Spleen (tissue), 13 donors: Measurements from ENCODE around the gene GPR152. TPM values are rescaled to one million over a fixed set of nuclear protein-coding genes. Genes with fewer than 3 reads are reported as not detected.

Source experiments
- DNase-seq: peaks from one replicate; pipeline ENCODE4 v3.0.0-alpha.2; 2020
- H3K27ac ChIP-seq, 8 donors: fragments of 200-600 bp; sonication (generic) in 7 of 8; 1 replicate in 4 of 8; 2 replicates in 4 of 8; pipeline versions ENCODE4 v1.5.0 to v1.8.0; 2016 to 2021; ENCODE audit warnings: inconsistent platforms in 4 of 8, mild to moderate bottlenecking in 4 of 8, moderate library complexity in 1 of 8
- H3K27me3 ChIP-seq, 7 donors: fragments of 200-600 bp; sonication (generic) in 6 of 7; replicated peaks in 1 of 7; 1 replicate in 4 of 7; 2 replicates in 3 of 7; pipeline versions ENCODE4 v1.5.0 to v1.8.0; 2016 to 2021; ENCODE audit warnings: inconsistent platforms in 3 of 7, mild to moderate bottlenecking in 1 of 7
- H3K36me3 ChIP-seq, 6 donors: fragments of 200-600 bp; sonication (generic) in 5 of 6; 1 replicate in 4 of 6; 2 replicates in 2 of 6; pipeline versions ENCODE4 v1.5.0 to v1.8.0; 2016 to 2021; ENCODE audit warnings: inconsistent platforms in 2 of 6
- H3K4me1 ChIP-seq, 6 donors: fragments of 200-600 bp; sonication (generic) in 5 of 6; 1 replicate in 3 of 6; 2 replicates in 3 of 6; pipeline versions ENCODE4 v1.5.0 to v1.8.0; 2016 to 2021; ENCODE audit warnings: inconsistent platforms in 3 of 6
- H3K4me3 ChIP-seq, 8 donors: fragments of 200-600 bp; sonication (generic) in 7 of 8; 1 replicate in 4 of 8; 2 replicates in 4 of 8; pipeline versions ENCODE4 v1.5.0 to v1.8.0; 2016 to 2021; ENCODE audit warnings: inconsistent platforms in 4 of 8, mild to moderate bottlenecking in 4 of 8, moderate library complexity in 2 of 8
- H3K9me3 ChIP-seq, 8 donors: fragments of 200-600 bp; sonication (generic) in 7 of 8; 1 replicate in 4 of 8; 2 replicates in 4 of 8; pipeline versions ENCODE4 v1.5.0 to v1.8.0; 2016 to 2021; ENCODE audit warnings: inconsistent platforms in 4 of 8
- CTCF ChIP-seq, 11 experiments: fragments of 200-600 bp in 7 of 11; fragments of 450-650 bp in 4 of 11; sonication (generic) in 4 of 11; IDR thresholded peaks in 8 of 11; conservative IDR thresholded peaks in 3 of 11; 1 replicate in 7 of 11; 2 replicates in 4 of 11; pipeline versions ENCODE4 v1.4.0 to v1.8.0; 2016 to 2021; ENCODE audit warnings: antibody characterized with exemption in 11 of 11, inconsistent platforms in 4 of 11, mild to moderate bottlenecking in 1 of 11
- POLR2A ChIP-seq, 3 donors: fragments of 450-650 bp; IDR thresholded peaks; one replicate each; pipeline ENCODE4 v1.5.1; 2017; ENCODE audit warnings: antibody characterized with exemption in 3 of 3, mild to moderate bottlenecking in 1 of 3
- POLR2AphosphoS5 ChIP-seq, 3 donors: sonication (generic); formaldehyde crosslinking; IDR thresholded peaks; one replicate each; pipeline ENCODE4 v1.5.1; 2017; ENCODE audit warnings: antibody characterized with exemption in 3 of 3
- WGBS, 5 donors: extraction: QIAGEN DNeasy Blood & Tissue Kit in 3 of 5; methylation state at CpG; one replicate each; pipeline versions ENCODE4 v1.1.5 to v1.1.7; 2013 to 2018; 5-methylcytosine and 5-hydroxymethylcytosine counted together
- intact Hi-C: fragments of 100-400 bp; cut with DNase I; formaldehyde crosslinking; loops from one replicate; pipeline ENCODE4 v1.15.0; 2023; ENCODE audit warnings: low total_unique reads
- long read RNA-seq, 2 donors: transcript quantifications; one replicate each; lab custom pipeline, GENCODE V29; 2026
- polyA plus RNA-seq, 3 donors: library from polyadenylated mRNA; stranded (reverse); fragments of 200-250 nt; gene quantifications; one replicate each; pipeline ENCODE4 v1.2.1, GENCODE V29; 2013
- total RNA-seq, 7 donors: library from RNA; depleted of rRNA in 3 of 7; stranded (reverse); fragments of >200 nt in 3 of 7; fragmentation: NEBNext Ultra II Directional in 4 of 7; extraction: Animal tissue kit (Norgen Biotek cat#: 25700) in 4 of 7; gene quantifications; one replicate each; pipeline versions ENCODE4 v1.1.0 to v1.2.1, GENCODE V29; 2016 to 2021
- donor health status: healthy with polysubstance abuse.
- donor health status: DM: no; HTN: no; CAD: no; lungs with moderate emphysema.
- donor health status: DM: no; HTN: no; CAD: no.
- donor health status: Bipolar disorder and iron deficiency.
- donor health status: healthy.
- donor health status: DM: no; HTN: no; CAD: no.
- donor health status: DM: yes; HTN: yes; CAD: no.

GPR152 gene
- total RNA-seq: not detected
- under 1 TPM in 1 of 3 donors, not detected in 2; 0.10 TPM for polyA plus RNA-seq
- long read RNA-seq, donor 1, partial matches to known transcripts: 0 of 1 reads
- long read RNA-seq, donor 1, other reads (novel, unspliced or antisense): 0 of 1 reads
- long read RNA-seq, donor 2: 0 reads

DNA sequence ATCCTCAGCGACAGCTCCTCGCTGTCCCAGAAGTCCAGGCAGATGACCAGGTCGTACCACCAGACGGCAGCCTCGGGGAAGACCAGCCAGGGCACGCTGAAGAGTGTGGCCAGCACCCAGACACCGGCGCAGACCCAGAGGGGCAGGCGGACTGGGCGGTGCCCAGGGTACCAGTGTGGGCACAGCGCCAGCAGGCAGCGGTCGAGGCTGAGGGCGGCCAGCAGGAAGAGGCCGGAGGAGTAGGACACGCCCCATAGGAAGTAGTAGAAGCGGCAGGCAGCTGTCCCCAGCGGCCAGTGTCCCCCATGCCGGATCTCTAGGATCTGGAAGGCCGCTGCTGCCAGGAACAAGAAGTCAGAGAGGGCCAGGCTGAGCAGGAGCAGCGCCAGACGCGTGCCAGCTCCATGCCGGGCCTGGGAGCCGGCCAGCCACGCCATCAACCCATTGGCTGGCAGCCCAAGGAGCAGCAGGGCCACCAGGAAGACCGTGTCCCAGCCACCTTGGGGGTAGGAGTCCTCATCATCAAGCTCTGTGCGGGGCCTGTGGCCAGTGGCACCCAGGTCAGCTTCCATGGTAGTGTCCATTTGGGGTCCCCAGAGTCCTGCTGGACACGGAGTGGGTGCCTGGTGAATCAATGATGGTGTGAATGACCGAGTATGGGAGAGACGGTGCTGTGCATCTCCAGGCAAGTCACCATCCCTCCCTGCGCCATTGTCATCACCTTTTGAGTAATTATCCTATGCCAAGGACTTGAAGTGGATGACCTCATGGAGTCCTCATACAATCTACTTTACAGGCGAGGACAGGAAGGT lies at the start of gene GPR152:
TSS of gene GPR152 (minus strand) at position 589 of the 812 bp plus-strand sequence. CDS start at position 584, 5 bp downstream.
- peaks cover 11 to 89% (median 65%) of the 10 kb centered on the region in 6 donors for H3K4me1 ChIP-seq
- WGBS, 5 donors: 69 to 81% (median 75%) methylated on average over 21 to 33 of the region's 33 CpGs
- peak within 1 kb of the TSS in 4 of 8 donors; percentile 10 to 49 (median 19) for H3K4me3 ChIP-seq
- DNase-seq: peak; percentile 85
- H3K36me3 ChIP-seq: no peaks in the 10 kb centered on the region
- H3K27me3 ChIP-seq: no peaks in the 10 kb centered on the region
- peak within 1 kb of the TSS in 6 of 8 donors; percentile 50 to 74 (median 64) for H3K27ac ChIP-seq
- no peaks in the 10 kb centered on the region for H3K9me3 ChIP-seq
- intact Hi-C loops: no loop called here
- TF ChIP-seq POLR2AphosphoS5 (IDR thresholded peaks at IDR 0.05): peak; percentile 66 to 85 (median 78)
- peak in 5 of 11 experiments; percentile 10 to 41 (median 25) for TF ChIP-seq CTCF (IDR thresholded peaks at IDR 0.05 in 8 of 11, conservative IDR thresholded peaks at IDR 0.05 in 3 of 11)
- TF ChIP-seq POLR2A (IDR thresholded peaks at IDR 0.05): no peak

DNA sequence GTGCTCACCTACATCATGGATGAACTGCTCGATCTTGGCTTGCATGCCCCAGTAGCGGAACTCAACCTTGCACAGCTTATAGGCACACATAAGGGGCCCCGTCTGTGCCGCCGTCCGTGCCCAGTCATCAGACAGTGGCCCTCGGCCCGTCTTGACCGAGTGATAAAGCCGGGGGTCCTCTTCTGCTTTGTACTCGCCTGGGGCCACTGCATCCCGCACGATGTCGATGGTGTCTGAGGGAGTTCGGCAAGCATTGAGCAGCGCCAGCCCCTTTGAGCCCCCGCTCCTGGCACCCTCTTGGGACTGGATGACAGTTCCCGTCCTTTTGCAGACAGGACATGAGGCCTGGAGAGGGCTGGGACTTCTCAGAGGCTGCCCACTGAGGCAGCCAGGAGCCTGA lies 49.3 kb upstream of the GPR152 start:
- Histone ChIP-seq H3K27me3 (peaks cover 0 to 23% (median 0%) of the 10 kb centered on the region in 7 donors), H3K36me3 (peaks cover 0 to 74% (median 44%) of the 10 kb centered on the region in 6 donors), H3K4me1 (peaks cover 21 to 65% (median 45%) of the 10 kb centered on the region in 6 donors), H3K27ac (no peak overlapping the region), H3K9me3 (no peaks in the 10 kb centered on the region), H3K4me3 (no peak overlapping the region)
- intact Hi-C loops: no loop called here
- no peak for DNase-seq
- TF ChIP-seq CTCF (IDR thresholded peaks at IDR 0.05 in 8 of 11, conservative IDR thresholded peaks at IDR 0.05 in 3 of 11) (no peak), POLR2A (IDR thresholded peaks at IDR 0.05) (no peak), POLR2AphosphoS5 (IDR thresholded peaks at IDR 0.05) (peak in 1 of 3 donors; percentile 29)
- 95 to 99% (median 96%) methylated on average over 18 of the region's 18 CpGs for WGBS, 5 donors

DNA sequence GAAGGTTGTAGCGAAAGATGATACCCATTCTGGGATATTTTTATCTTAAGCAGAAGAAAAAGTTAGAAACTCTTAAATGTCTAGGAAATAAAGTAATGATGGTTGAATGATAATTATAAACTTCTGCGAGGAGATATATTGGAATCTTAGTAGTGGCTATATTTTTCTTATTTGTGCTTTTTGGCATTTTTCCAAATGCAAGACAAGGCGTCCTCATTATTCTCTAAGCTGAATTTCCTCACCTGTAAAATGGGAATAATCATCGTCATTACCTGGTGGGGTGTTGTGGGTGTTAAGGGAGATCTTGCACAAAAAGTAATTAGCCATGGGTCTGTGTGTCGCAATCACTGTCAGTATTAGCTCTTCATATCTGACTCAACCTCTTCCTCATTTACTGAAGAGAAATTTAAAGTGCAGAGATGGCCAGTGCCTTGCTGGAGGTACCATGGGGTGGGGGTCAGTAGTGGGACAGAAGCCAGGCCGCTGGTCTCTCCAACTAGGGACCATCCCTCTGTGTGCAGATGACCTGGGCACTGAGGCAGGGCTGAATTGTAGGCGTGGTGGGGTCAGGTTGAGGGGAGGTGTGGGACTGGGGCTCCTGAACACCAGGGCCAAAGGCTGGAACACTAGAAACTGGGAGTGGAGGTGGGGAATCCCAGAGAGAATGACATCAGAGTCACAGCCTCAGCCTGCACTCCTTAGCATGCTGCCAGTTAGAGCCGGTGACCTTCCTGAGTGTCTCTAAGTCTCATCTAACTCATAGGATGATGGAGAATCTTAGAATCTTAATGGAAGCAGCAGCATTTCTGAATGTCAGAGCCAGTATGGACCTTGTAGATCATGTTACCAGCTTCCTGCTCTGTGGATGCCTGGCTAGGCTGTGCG lies 48.5 kb upstream of the GPR152 start:
- TF ChIP-seq POLR2A (IDR thresholded peaks at IDR 0.05): no peak
- no peak for TF ChIP-seq POLR2AphosphoS5 (IDR thresholded peaks at IDR 0.05)
- TF ChIP-seq CTCF (IDR thresholded peaks at IDR 0.05 in 8 of 11, conservative IDR thresholded peaks at IDR 0.05 in 3 of 11): no peak
- H3K27ac ChIP-seq: peak overlapping the region in 1 of 8 donors; percentile 21
- no peaks in the 10 kb centered on the region for H3K9me3 ChIP-seq
- no peak for DNase-seq
- intact Hi-C loops: no loop called here
- WGBS, 5 donors: 83 to 95% (median 90%) methylated on average over 8 to 9 of the region's 9 CpGs
- peaks cover 0 to 23% (median 0%) of the 10 kb centered on the region in 7 donors for H3K27me3 ChIP-seq
- peaks cover 14 to 58% (median 37%) of the 10 kb centered on the region in 6 donors for H3K4me1 ChIP-seq
- H3K4me3 ChIP-seq: no peak overlapping the region
- H3K36me3 ChIP-seq: peaks cover 0 to 76% (median 52%) of the 10 kb centered on the region in 6 donors
